H1 (cell line): ENCODE measurements around the gene COL25A1. TPM values are rescaled to one million over a fixed set of nuclear protein-coding genes. Genes with fewer than 3 reads are reported as not detected.

Experiments used
- polyA plus RNA-seq, 7 experiments: library from polyadenylated mRNA; depleted of rRNA in 3 of 7; stranded (reverse) in 5 of 7; unstranded in 2 of 7; fragments of >200 nt in 5 of 7; fragments of 200-250 nt in 2 of 7; gene quantifications; 1 replicate in 5 of 7; 2 replicates in 1 of 7; 4 replicates in 1 of 7; pipeline versions ENCODE4 v1.2.1 to v1.2.3, GENCODE V29; 2011 to 2013; ENCODE audit warnings: missing spikeins in 2 of 7, mixed read lengths in 2 of 7
- total RNA-seq: library from RNA; stranded (reverse); fragmentation: NEBNext Ultra II Directional; extraction: Animal tissue kit (Norgen Biotek cat#: 25700); gene quantifications from 2 replicates; pipeline ENCODE4 v1.2.1, GENCODE V29; 2021
- TF ChIP-seq, protein P1 (sequence below): IDR thresholded peaks from 2 replicates; pipeline ENCODE4 v1.6.1; 2011; ENCODE audit warnings: low read length, improper control_type of control experiment

The COL25A1 gene
- total and polyA plus RNA-seq, 2 of the 8 experiments (the other 6 are each of a cell fraction or from before 2014, with no cell fraction given) = 1.1 to 8.3 TPM

DNA sequence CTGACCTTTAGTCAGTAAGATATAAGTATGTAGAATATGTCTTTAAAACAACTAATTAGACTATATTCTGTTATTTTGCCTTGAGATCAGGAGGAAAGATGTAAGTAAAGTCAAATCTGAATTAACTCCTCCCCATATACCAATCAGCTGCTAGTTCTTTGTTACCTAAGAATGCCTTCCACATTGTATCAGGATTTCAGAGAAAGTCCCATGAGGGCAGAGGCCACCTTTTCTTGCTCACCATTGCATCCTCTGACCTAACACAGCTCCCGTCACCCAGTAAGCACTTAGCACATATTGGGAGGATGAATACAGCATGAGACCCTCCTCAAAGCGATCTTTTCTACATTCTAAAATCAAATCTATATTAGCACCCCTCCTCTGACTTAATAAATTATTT lies 87.0 kb downstream of the COL25A1 start (continued):
- TF ChIP-seq, protein P1, sequence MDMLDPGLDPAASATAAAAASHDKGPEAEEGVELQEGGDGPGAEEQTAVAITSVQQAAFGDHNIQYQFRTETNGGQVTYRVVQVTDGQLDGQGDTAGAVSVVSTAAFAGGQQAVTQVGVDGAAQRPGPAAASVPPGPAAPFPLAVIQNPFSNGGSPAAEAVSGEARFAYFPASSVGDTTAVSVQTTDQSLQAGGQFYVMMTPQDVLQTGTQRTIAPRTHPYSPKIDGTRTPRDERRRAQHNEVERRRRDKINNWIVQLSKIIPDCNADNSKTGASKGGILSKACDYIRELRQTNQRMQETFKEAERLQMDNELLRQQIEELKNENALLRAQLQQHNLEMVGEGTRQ = no peak
- TF ChIP-seq, all 59 proteins: peak for 0
